ENCODE data around the gene ADAMTS17.

- TF ChIP-seq CTCF (IDR thresholded peaks at IDR 0.05) = no peak
- no peak for TF ChIP-seq POLR2A (IDR thresholded peaks at IDR 0.05)
Observed at GRCh38 chr15:100172356-100173024, 169.3 kb downstream of the ADAMTS17 start.
